ENCODE results near the gene ANKRD33B.
"Not testable (repeated sequence)": the region's sequence is repeated elsewhere in the genome, so short reads cannot be mapped to it uniquely, and the experiment has no call there.

ANKRD33B gene

GRCh38 chr5:10536511-10536910, 27.4 kb upstream of the ANKRD33B start:
- no peak for DNase-seq (ENCODE audit: low read depth)
- no peak overlapping the region for H3K4me3 ChIP-seq (ENCODE audit: low read depth, low read length)

- H3K4me3 ChIP-seq (ENCODE audit: low read depth, low read length) = no peak overlapping the region
- DNase-seq (ENCODE audit: low read depth) = no peak
Observed at GRCh38 chr5:10536931-10537579, 26.8 kb upstream of the ANKRD33B start.

GRCh38 chr5:10537624-10538023, 26.2 kb upstream of the ANKRD33B start:
- no peak overlapping the region for H3K4me3 ChIP-seq (ENCODE audit: low read depth, low read length)
- no peak for DNase-seq (ENCODE audit: low read depth)

- no peak overlapping the region for H3K4me3 ChIP-seq (ENCODE audit: low read depth, low read length)
- no peak for DNase-seq (ENCODE audit: low read depth)
Observed at GRCh38 chr5:10538103-10538788, 25.6 kb upstream of the ANKRD33B start.

GRCh38 chr5:10538789-10539686, 24.8 kb upstream of the ANKRD33B start:
- no peak for DNase-seq (ENCODE audit: low read depth)
- no peak overlapping the region for H3K4me3 ChIP-seq (ENCODE audit: low read depth, low read length)

- no peak for DNase-seq (ENCODE audit: low read depth)
- H3K4me3 ChIP-seq (ENCODE audit: low read depth, low read length) = no peak overlapping the region
Observed at GRCh38 chr5:10539687-10539998, 24.2 kb upstream of the ANKRD33B start.

GRCh38 chr5:10540036-10540544, 23.8 kb upstream of the ANKRD33B start:
- H3K4me3 ChIP-seq (ENCODE audit: low read depth, low read length) = no peak overlapping the region
- no peak for DNase-seq (ENCODE audit: low read depth)

- no peak overlapping the region for H3K4me3 ChIP-seq (ENCODE audit: low read depth, low read length)
- no peak for DNase-seq (ENCODE audit: low read depth)
Observed at GRCh38 chr5:10540951-10541646, 22.8 kb upstream of the ANKRD33B start.

- DNase-seq (ENCODE audit: low read depth) = no peak
- H3K4me3 ChIP-seq (ENCODE audit: low read depth, low read length) = no peak overlapping the region
Observed at GRCh38 chr5:10542055-10542550, 21.8 kb upstream of the ANKRD33B start.

- no peak overlapping the region for H3K4me3 ChIP-seq (ENCODE audit: low read depth, low read length)
- no peak for DNase-seq (ENCODE audit: low read depth)
Observed at GRCh38 chr5:10543585-10544040, 20.3 kb upstream of the ANKRD33B start.

- no peak for DNase-seq (ENCODE audit: low read depth)
- H3K4me3 ChIP-seq (ENCODE audit: low read depth, low read length) = no peak overlapping the region
Observed at GRCh38 chr5:10545084-10545483, 18.8 kb upstream of the ANKRD33B start.

GRCh38 chr5:10546186-10546585, 17.7 kb upstream of the ANKRD33B start:
- H3K4me3 ChIP-seq (ENCODE audit: low read depth, low read length) = no peak overlapping the region
- DNase-seq (ENCODE audit: low read depth) = no peak

- no peak for DNase-seq (ENCODE audit: low read depth)
- no peak overlapping the region for H3K4me3 ChIP-seq (ENCODE audit: low read depth, low read length)
Observed at GRCh38 chr5:10548418-10549122, 15.3 kb upstream of the ANKRD33B start.

- not testable (repeated sequence) for H3K4me3 ChIP-seq (ENCODE audit: low read depth, low read length); DNase-seq (ENCODE audit: low read depth)
Observed at GRCh38 chr5:10549123-10549514, 14.8 kb upstream of the ANKRD33B start.

GRCh38 chr5:10550222-10550995, 13.5 kb upstream of the ANKRD33B start:
- H3K4me3 ChIP-seq (ENCODE audit: low read depth, low read length) = no peak overlapping the region
- DNase-seq (ENCODE audit: low read depth) = no peak

- no peak for DNase-seq (ENCODE audit: low read depth)
- H3K4me3 ChIP-seq (ENCODE audit: low read depth, low read length) = no peak overlapping the region
Observed at GRCh38 chr5:10551782-10552138, 12.1 kb upstream of the ANKRD33B start.

GRCh38 chr5:10552183-10553143, 11.4 kb upstream of the ANKRD33B start:
- no peak for DNase-seq (ENCODE audit: low read depth)
- no peak overlapping the region for H3K4me3 ChIP-seq (ENCODE audit: low read depth, low read length)

All from skeletal muscle cell (primary cell).